CD8-positive, alpha-beta memory T cell (primary cell): ENCODE measurements around the gene ARHGDIB. TPM values are rescaled to one million over a fixed set of nuclear protein-coding genes. Genes with fewer than 3 reads are reported as not detected.

ENCODE experiments used
- CTCF ChIA-PET: fragments of 350-600 bp; sonication (Branson Sonifier 250); formaldehyde crosslinking; loops from one replicate; lab custom pipeline; 2021; ENCODE audit warnings: antibody characterized with exemption; lab: Charles Lee
- POLR2A ChIA-PET: fragments of 350-600 bp; sonication (Branson Sonifier 250); formaldehyde crosslinking; loops from one replicate; lab custom pipeline; 2021; ENCODE audit warnings: antibody characterized with exemption; lab: Charles Lee
- DNase-seq, 5 donors: peaks; one replicate each; pipeline versions ENCODE4 v3.0.0 to v3.0.0-alpha.2; 2020 to 2022; ENCODE audit warnings: mixed read lengths in 1 of 5
- H3K27ac ChIP-seq: one replicate; pipeline ENCODE4 v1.7.0; 2013; ENCODE audit warnings: low read depth, mild to moderate bottlenecking, low read length, moderate library complexity
- H3K27me3 ChIP-seq: 2 replicates; pipeline ENCODE4 v1.7.0; 2013; ENCODE audit warnings: low read length, mild to moderate bottlenecking; ENCODE audit not compliant: insufficient read depth, poor library complexity, severe bottlenecking
- H3K36me3 ChIP-seq: 2 replicates; pipeline ENCODE4 v1.7.0; 2013; ENCODE audit warnings: mild to moderate bottlenecking, low read length, moderate library complexity; ENCODE audit not compliant: insufficient read depth
- H3K4me1 ChIP-seq: 2 replicates; pipeline ENCODE4 v1.7.0; 2013; ENCODE audit warnings: mild to moderate bottlenecking, low read length, moderate library complexity; ENCODE audit not compliant: insufficient read depth
- H3K4me3 ChIP-seq: 2 replicates; pipeline ENCODE4 v1.7.0; 2013; ENCODE audit warnings: mild to moderate bottlenecking, low read length
- H3K9me3 ChIP-seq: 2 replicates; pipeline ENCODE4 v1.7.0; 2013; ENCODE audit warnings: mild to moderate bottlenecking, low read length
- H3K27ac Mint-ChIP-seq, 8 donors: one replicate each; pipeline ENCODE4 v1.8.0; 2020 to 2021; ENCODE audit warnings: mixed read lengths in 8 of 8, mild to moderate bottlenecking in 6 of 8, inconsistent platforms in 3 of 8, moderate library complexity in 3 of 8
- H3K27me3 Mint-ChIP-seq, 2 donors: one replicate each; pipeline ENCODE4 v1.8.0; 2020 to 2021; ENCODE audit warnings: mixed read lengths in 2 of 2, mild to moderate bottlenecking in 1 of 2, moderate library complexity in 1 of 2
- H3K36me3 Mint-ChIP-seq, 3 donors: one replicate each; pipeline ENCODE4 v1.8.0; 2020 to 2021; ENCODE audit warnings: mixed read lengths in 3 of 3, inconsistent platforms in 1 of 3, mild to moderate bottlenecking in 1 of 3
- H3K4me1 Mint-ChIP-seq, 3 donors: one replicate each; pipeline ENCODE4 v1.8.0; 2020 to 2021; ENCODE audit warnings: mixed read lengths in 3 of 3, inconsistent platforms in 1 of 3, mild to moderate bottlenecking in 1 of 3
- H3K4me3 Mint-ChIP-seq, 7 donors: one replicate each; pipeline ENCODE4 v1.8.0; 2020 to 2021; ENCODE audit warnings: mixed read lengths in 7 of 7, mild to moderate bottlenecking in 6 of 7, moderate library complexity in 4 of 7, inconsistent platforms in 2 of 7
- H3K9me3 Mint-ChIP-seq, 5 donors: one replicate each; pipeline ENCODE4 v1.8.0; 2020 to 2022; ENCODE audit warnings: mixed read lengths in 5 of 5, mild to moderate bottlenecking in 3 of 5, moderate library complexity in 2 of 5, inconsistent platforms in 1 of 5
- polyA plus RNA-seq: library from polyadenylated mRNA; unstranded; fragments of 300-500 nt; fragmentation: Illumina TruSeq; gene quantifications from one replicate; pipeline ENCODE4 v1.2.3, GENCODE V29; 2021
- total RNA-seq, 2 experiments: library from RNA; stranded (reverse); gene quantifications; one replicate each; pipeline ENCODE4 v1.2.3, GENCODE V29; 2021

ARHGDIB gene
- total and polyA plus RNA-seq, 3 experiments from 2014 or later: 495 to 2,936 (median 511) TPM

DNA sequence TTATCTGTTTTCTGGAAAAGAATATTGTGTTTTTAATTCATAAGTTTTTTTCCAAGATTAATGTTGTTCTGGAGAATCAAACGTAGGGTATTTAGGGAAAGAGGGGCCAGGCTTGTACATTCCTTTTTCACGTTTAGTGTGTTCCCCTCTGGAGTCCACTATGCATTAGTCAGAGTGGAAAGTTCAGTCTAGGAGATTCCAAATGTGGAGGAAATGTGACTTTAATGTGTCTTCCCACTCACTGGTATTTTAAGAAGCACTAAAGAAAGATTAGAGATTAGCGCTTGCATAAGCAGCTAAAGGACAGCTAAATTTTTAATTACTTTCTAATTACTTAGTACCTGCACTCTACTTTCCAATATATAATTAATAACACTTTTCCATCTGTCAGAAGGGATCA lies 7.1 kb upstream of the ARHGDIB start:
- ChIA-PET CTCF (interaction anchor here (1.1 to 1.5 kb wide), 2 partner anchors 27 to 31 kb away, joined by 3 read pairs; no protein-coding TSS in a partner anchor), POLR2A (no interaction called here)
- Mint-ChIP-seq H3K36me3 (no peaks in the 10 kb centered on the region), H3K4me1 (peaks cover 17 to 58% (median 41%) of the 10 kb centered on the region in 3 donors), H3K27me3 (peaks cover 0 to 1% of the 10 kb centered on the region in 2 donors), H3K4me3 (no peak overlapping the region), H3K9me3 (no peaks in the 10 kb centered on the region), H3K27ac (peak overlapping the region in 1 of 8 donors; percentile 61)
- no peak for DNase-seq
- Histone ChIP-seq H3K36me3 (no peaks in the 10 kb centered on the region), H3K27me3 (no peaks in the 10 kb centered on the region), H3K9me3 (no peaks in the 10 kb centered on the region), H3K4me3 (no peak overlapping the region), H3K27ac (no peak overlapping the region), H3K4me1 (peaks cover 18% of the 10 kb centered on the region)

DNA sequence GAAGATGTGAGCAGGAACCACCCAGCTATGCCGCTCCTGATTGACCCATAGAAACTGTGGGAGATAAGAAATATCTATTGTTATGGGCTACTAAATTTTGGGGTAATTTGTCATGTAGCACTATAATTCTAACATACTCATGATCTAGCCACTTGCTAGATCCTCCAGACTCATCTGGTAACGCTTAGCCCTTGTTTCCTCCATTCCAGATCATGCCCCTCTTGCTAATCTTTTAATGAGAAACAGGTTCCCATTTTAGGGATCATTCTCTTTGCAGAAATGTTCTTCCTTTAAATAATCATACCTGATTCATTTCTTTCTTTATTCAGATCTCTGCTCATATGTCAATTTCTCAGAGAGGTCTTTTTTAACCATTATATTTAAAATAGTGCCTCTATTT lies 3.8 kb upstream of the ARHGDIB start:
- Histone ChIP-seq H3K4me1 (peaks cover 35% of the 10 kb centered on the region), H3K27ac (no peak overlapping the region), H3K36me3 (no peaks in the 10 kb centered on the region), H3K9me3 (no peaks in the 10 kb centered on the region), H3K4me3 (no peak overlapping the region), H3K27me3 (no peaks in the 10 kb centered on the region)
- Mint-ChIP-seq H3K9me3 (no peaks in the 10 kb centered on the region), H3K36me3 (peaks cover 2 to 12% (median 4%) of the 10 kb centered on the region in 3 donors), H3K4me1 (peaks cover 31 to 67% (median 54%) of the 10 kb centered on the region in 3 donors), H3K27ac (peak overlapping the region in 7 of 8 donors; percentile 57 to 99 (median 97)), H3K4me3 (no peak overlapping the region), H3K27me3 (peaks cover 0 to 1% of the 10 kb centered on the region in 2 donors)
- ChIA-PET POLR2A (no interaction called here), CTCF (interaction anchor here (0.9 to 1.1 kb wide), 2 partner anchors 16 to 195 kb away, joined by 4 to 5 read pairs; a partner anchor contains a TSS)
- DNase-seq: no peak

DNA sequence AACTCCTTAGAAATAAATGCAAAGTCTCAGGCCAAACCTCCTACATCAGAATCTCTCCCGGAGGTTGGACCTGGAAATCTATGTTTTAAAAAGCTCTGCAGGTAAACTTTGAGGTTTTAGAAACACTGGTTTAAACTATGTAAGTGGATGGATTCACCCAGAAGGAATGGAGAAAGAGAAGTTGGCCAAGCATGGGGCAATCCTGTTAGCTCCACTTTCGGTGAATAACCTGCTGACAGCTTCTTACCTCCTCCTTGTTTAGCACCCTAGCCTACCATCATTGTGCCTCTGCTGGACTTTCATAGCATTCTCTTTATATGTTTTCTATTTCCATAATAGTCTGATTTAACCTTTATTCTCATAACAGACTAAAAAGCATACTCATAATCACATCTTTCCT lies 3.0 kb upstream of the ARHGDIB start:
- peaks cover 0 to 1% of the 10 kb centered on the region in 2 donors for H3K27me3 Mint-ChIP-seq
- no peak overlapping the region for H3K27ac ChIP-seq
- H3K4me1 ChIP-seq: peaks cover 35% of the 10 kb centered on the region
- ChIA-PET CTCF (interaction anchor here (0.9 to 1.4 kb wide), 3 partner anchors 12 to 194 kb away, joined by 5 to 6 read pairs (median 5); a partner anchor contains a TSS), POLR2A (interaction anchor here (0.6 kb wide), 1 partner anchor 161 kb away, joined by 3 read pairs; the partner anchor contains the start of genes C12orf60 and WBP11)
- H3K4me1 Mint-ChIP-seq: peaks cover 34 to 62% (median 57%) of the 10 kb centered on the region in 3 donors
- H3K4me3 Mint-ChIP-seq: no peak overlapping the region
- H3K27ac Mint-ChIP-seq: peak overlapping the region; percentile 78 to 99 (median 98)
- H3K9me3 ChIP-seq: no peaks in the 10 kb centered on the region
- DNase-seq: no peak
- peaks cover 5 to 20% (median 9%) of the 10 kb centered on the region in 3 donors for H3K36me3 Mint-ChIP-seq
- no peaks in the 10 kb centered on the region for H3K9me3 Mint-ChIP-seq
- no peaks in the 10 kb centered on the region for H3K36me3 ChIP-seq
- no peaks in the 10 kb centered on the region for H3K27me3 ChIP-seq
- no peak overlapping the region for H3K4me3 ChIP-seq

DNA sequence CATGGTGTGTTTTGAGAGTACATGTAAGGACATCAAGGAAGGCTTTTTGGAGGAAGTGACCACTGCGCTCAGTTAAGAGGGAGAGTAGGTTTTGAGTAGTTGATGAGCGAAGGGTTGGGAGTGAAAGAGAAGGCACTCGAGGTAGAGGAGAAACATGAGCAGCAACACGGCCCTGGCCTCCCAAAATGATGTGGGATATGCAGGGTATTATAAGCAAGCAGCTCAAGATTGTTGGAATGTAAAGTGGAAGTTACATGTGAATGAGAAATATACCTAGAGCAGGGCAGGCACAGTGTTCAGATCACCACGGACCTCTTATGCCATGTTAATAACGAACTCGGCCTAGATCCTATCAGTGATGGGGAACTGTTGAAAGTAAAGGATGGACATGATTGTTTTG lies 2.1 kb upstream of the ARHGDIB start:
- Mint-ChIP-seq H3K36me3 (peaks cover 9 to 29% (median 17%) of the 10 kb centered on the region in 3 donors), H3K9me3 (no peaks in the 10 kb centered on the region), H3K27ac (peak overlapping the region; percentile 78 to 100 (median 99)), H3K27me3 (peaks cover 0 to 1% of the 10 kb centered on the region in 2 donors), H3K4me1 (peaks cover 37 to 66% (median 66%) of the 10 kb centered on the region in 3 donors), H3K4me3 (peak overlapping the region in 3 of 7 donors; percentile 0 to 37 (median 18))
- no peak overlapping the region for H3K4me3 ChIP-seq
- H3K27me3 ChIP-seq: no peaks in the 10 kb centered on the region
- no peak for DNase-seq
- H3K4me1 ChIP-seq: peaks cover 35% of the 10 kb centered on the region
- no peaks in the 10 kb centered on the region for H3K9me3 ChIP-seq
- POLR2A ChIA-PET: no interaction called here
- H3K36me3 ChIP-seq: no peaks in the 10 kb centered on the region
- CTCF ChIA-PET: interaction anchor here (1.4 to 2.1 kb wide), 2 partner anchors 18 to 32 kb away, joined by 5 to 6 read pairs; no protein-coding TSS in a partner anchor
- no peak overlapping the region for H3K27ac ChIP-seq

DNA sequence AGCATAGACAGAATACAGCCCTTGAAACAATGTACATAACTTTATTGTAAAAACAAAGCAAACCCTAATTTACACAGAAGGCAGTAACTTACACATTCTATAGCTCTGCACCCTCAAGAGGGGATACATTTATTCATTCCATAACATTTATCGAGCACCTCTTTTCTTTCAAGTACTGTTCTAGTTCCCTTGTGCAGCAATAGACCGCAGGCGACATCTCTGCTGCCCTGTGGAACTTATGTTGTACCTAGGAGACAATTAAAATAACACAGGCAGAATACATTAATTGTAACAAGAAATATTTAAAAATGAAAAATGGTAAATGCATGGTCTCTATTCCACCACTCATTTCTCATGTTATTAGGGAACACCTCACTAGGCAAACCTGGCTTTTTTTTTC lies 1.4 kb upstream of the ARHGDIB start:
- peaks cover 42 to 71% (median 68%) of the 10 kb centered on the region in 3 donors for H3K4me1 Mint-ChIP-seq
- no peaks in the 10 kb centered on the region for H3K27me3 ChIP-seq
- peaks cover 4% of the 10 kb centered on the region for H3K36me3 ChIP-seq
- H3K27ac ChIP-seq: peak overlapping the region; percentile 85
- POLR2A ChIA-PET: interaction anchor here (0.6 to 1.9 kb wide), 4 partner anchors 12 to 545 kb away, joined by 3 to 13 read pairs (median 8); a partner anchor contains a TSS
- CTCF ChIA-PET: interaction anchor here (1.7 to 2.1 kb wide), 2 partner anchors 19 to 193 kb away, joined by 5 to 11 read pairs; a partner anchor contains a TSS
- H3K9me3 Mint-ChIP-seq: no peaks in the 10 kb centered on the region
- H3K36me3 Mint-ChIP-seq: peaks cover 9 to 36% (median 17%) of the 10 kb centered on the region in 3 donors
- peaks cover 39% of the 10 kb centered on the region for H3K4me1 ChIP-seq
- no peaks in the 10 kb centered on the region for H3K9me3 ChIP-seq
- peak overlapping the region in 6 of 7 donors; percentile 96 to 100 (median 98) for H3K4me3 Mint-ChIP-seq
- DNase-seq: no peak
- peaks cover 0 to 1% of the 10 kb centered on the region in 2 donors for H3K27me3 Mint-ChIP-seq
- H3K4me3 ChIP-seq: no peak overlapping the region
- H3K27ac Mint-ChIP-seq: peak overlapping the region; percentile 92 to 100 (median 99)

DNA sequence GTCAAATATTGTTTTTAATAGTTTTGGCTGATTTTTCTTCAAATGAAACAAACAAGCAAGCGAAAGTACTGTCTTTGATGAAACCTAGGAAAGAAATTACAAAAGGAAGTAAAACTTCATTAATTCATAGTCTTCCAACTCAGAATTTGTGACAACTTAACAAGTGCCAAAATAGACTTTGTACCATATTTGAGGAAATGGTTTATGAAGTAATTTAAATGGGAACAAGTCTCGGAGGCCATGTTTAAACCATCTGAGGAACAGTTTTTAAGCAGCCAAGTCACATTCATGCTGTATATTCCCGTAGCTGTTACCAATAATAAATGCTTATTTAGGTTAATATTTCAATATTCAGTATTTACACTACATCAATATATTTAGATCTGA lies 745 bp upstream of the ARHGDIB start:
- H3K4me3 ChIP-seq: peak overlapping the region; percentile 94
- POLR2A ChIA-PET: interaction anchor here (0.6 to 1.9 kb wide), 8 partner anchors 11 to 544 kb away, joined by 3 to 13 read pairs (median 6); a partner anchor contains a TSS
- no peaks in the 10 kb centered on the region for H3K27me3 ChIP-seq
- H3K36me3 ChIP-seq: peaks cover 7% of the 10 kb centered on the region
- Mint-ChIP-seq H3K4me1 (peaks cover 48 to 71% (median 64%) of the 10 kb centered on the region in 3 donors), H3K36me3 (peaks cover 11 to 42% (median 17%) of the 10 kb centered on the region in 3 donors), H3K9me3 (no peaks in the 10 kb centered on the region), H3K4me3 (peak overlapping the region; percentile 96 to 100 (median 98)), H3K27me3 (peaks cover 0 to 1% of the 10 kb centered on the region in 2 donors), H3K27ac (peak overlapping the region; percentile 92 to 100 (median 99))
- no peak for DNase-seq
- peak overlapping the region; percentile 85 for H3K27ac ChIP-seq
- H3K4me1 ChIP-seq: peaks cover 44% of the 10 kb centered on the region
- CTCF ChIA-PET: interaction anchor here (0.8 to 2.1 kb wide), 5 partner anchors 11 to 192 kb away, joined by 3 to 11 read pairs (median 4); partner anchors contain the start of gene PDE6H
- no peaks in the 10 kb centered on the region for H3K9me3 ChIP-seq

DNA sequence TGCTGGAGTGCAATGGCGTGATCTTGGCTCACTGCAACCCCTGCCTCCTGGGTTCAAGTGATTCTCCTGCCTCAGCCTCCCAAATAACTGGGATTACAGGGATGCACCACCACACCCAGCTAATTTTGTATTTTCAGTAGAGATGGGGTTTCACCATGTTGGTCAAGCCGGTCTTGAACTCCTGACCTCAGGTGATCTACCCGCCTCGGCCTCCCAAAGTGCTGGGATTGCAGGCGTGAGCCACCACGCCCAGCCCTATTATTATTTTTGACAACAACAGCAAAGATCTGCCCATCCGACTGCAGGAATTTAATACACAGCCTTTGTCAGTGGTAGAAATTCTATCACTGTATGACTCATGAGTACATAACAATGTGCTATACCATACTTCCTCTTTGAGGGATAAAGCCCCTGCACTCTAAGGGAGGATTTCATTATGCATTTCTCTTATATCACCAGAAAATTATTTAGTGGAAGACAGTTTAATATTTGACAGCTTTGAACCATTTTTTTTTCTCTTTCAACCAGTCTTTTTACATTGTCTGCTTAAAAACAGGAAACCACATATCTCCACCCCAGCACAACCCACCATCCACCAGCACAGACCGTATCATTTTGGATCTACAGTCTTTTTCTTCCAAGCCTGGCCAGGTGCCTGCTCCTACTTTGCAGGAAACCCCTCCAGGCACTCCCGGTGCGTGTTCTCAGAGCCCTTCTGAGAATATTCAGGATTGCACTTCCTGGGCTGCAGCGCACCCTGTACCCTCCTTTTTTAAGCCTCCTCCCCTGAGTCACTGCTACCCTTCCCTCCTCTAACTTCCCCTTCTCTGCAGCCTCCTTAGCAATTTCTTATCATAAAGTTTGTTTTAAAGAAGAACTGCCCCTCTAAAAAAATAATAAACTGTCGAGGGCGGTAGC lies 594 bp downstream of the ARHGDIB start:
- Histone ChIP-seq H3K4me3 (peak overlapping the region; percentile 94), H3K36me3 (peaks cover 7% of the 10 kb centered on the region), H3K27me3 (no peaks in the 10 kb centered on the region), H3K27ac (peak overlapping the region; percentile 85), H3K9me3 (no peaks in the 10 kb centered on the region), H3K4me1 (peaks cover 57% of the 10 kb centered on the region)
- H3K27ac Mint-ChIP-seq: peak overlapping the region; percentile 92 to 100 (median 99)
- H3K9me3 Mint-ChIP-seq: no peaks in the 10 kb centered on the region
- H3K4me1 Mint-ChIP-seq: peaks cover 61 to 80% (median 66%) of the 10 kb centered on the region in 3 donors
- H3K36me3 Mint-ChIP-seq: peaks cover 13 to 53% (median 17%) of the 10 kb centered on the region in 3 donors
- H3K27me3 Mint-ChIP-seq: peaks cover 0 to 1% of the 10 kb centered on the region in 2 donors
- CTCF ChIA-PET: interaction anchor here (1.2 to 1.8 kb wide), 5 partner anchors 34 to 191 kb away, joined by 3 to 11 read pairs (median 5); a partner anchor contains a TSS
- peak overlapping the region; percentile 96 to 100 (median 98) for H3K4me3 Mint-ChIP-seq
- DNase-seq: peak; percentile 33 to 81 (median 72)
- POLR2A ChIA-PET: interaction anchor here (1.0 to 1.8 kb wide), 4 partner anchors 10 to 187 kb away, joined by 5 to 13 read pairs (median 9); a partner anchor contains a TSS
